GM19438 (cell line): ENCODE data around the gene KCNH3.
"Not testable (repeated sequence)": the region's sequence is repeated elsewhere in the genome, so short reads cannot be mapped to it uniquely, and the experiment has no call there.

Source experiments
- ATAC-seq: cut with Tn5 transposase; IDR thresholded peaks from one replicate; pipeline ENCODE4 v1.9.1; 2021; ENCODE audit warnings: low read depth; ENCODE audit not compliant: unreplicated experiment

KCNH3 gene

DNA sequence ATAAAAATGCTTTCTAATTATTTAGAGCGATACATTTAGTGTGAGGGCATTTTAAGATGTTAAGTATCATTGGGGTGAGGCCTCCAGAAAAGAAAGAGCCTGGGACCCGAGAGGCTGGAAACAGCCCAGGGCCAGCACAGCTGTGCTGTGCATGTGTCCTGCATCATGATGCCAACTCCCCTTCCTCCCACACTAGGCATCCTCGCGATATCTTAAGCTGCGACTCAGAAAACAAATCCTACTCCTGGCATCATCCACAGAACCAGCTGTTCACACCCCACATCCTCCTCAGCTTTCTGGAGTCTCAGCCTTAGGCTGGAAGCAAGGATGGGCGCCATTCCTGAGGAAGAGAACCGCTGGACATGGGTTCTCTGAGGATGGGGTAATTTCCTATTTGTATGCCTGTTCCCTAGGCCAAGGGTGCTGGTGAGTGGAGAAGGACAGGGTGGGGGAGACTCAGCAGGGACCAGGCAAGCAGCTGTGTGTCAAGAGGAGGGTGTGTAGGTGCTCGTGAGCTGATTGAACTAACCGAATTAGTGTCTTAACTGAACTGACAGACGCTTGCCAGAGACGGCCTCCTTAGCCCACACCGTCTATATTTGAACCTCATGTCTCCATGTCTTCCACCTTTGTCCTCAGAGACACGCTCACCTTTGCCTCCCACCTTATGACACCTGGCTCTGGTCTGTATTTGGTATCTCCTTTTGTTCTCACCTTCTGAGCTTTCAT, 44.7 kb downstream of the KCNH3 start:
- no peak for ATAC-seq

GRCh38 chr12:49584591-49584990, 45.8 kb downstream of the KCNH3 start:
- ATAC-seq: no peak

DNA sequence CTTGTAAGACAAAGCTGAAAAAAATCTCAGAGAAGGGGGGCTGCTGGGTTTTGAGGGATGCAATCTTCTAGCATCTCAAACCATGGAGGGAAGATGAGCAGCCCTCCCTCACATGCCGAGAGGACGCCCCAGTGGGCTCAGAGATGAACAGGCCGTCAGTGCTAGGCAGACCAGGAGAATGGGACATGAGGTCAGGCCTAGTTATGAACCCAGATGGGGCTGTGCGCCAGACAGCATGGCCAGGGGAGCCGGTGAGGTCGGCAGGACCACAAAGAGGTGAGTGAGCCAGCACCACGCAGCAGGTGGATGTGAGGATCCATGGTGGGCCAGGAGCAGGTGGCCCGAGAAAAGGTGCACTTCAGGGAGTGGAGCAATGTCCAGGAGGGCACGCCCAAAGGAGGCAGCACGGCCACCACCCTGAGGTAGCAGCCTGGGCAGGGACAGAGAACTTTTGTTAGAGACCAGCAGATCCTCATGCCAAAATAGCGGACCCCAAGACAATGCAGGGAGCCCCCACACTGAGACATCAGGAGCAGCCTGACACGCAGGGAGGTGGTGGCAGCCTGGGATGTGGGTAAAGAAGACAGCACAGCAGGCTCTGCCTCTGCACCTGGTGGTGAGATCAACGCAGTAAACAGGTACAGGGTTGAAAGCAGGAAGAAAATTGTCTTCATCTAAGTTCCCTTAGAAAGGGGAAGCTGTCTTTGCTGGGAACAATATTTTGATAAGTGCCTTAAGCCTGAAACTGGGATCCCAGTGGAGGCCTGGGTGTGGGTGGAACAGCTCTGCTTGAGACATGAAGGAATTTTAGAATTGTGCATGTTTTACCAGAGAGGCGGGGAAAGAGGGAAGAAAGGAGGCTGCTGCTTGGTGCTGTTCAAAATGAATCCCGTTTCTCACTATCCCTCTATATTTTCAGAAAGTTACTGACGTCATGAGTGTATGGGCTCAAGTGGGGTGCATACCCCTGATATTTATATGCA, 46.9 kb downstream of the KCNH3 start:
- ATAC-seq: no peak

GRCh38 chr12:49587174-49587908, 48.5 kb downstream of the KCNH3 start:
- no peak for ATAC-seq

GRCh38 chr12:49588281-49588680, 49.5 kb downstream of the KCNH3 start:
- no peak for ATAC-seq

- no peak for ATAC-seq
These were observed 50.1 kb downstream of the KCNH3 start for GRCh38 chr12:49588721-49589516.

DNA sequence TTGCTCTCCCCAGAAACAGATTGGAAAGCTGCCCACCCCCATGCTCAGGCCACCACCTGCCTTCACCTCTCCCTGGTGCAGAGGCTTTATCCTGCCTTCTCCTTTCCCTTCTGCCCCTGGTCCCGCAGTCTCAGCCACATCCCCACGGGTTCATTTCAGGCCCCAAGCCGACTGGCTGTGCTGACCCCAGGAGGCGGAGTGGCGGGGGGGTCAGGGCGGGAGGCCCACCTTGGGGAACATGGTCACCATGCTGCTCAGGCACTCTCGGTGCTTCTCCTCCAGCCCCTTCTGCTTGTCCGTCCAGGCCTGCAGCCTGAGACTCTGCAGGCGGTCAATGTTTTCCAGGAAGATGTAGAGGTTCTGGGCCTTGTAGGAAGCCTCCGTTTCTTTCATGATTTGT, 59.7 kb downstream of the KCNH3 start:
- no peak for ATAC-seq

- no peak for ATAC-seq
These were observed 61.1 kb downstream of the KCNH3 start for GRCh38 chr12:49599961-49600360.

DNA sequence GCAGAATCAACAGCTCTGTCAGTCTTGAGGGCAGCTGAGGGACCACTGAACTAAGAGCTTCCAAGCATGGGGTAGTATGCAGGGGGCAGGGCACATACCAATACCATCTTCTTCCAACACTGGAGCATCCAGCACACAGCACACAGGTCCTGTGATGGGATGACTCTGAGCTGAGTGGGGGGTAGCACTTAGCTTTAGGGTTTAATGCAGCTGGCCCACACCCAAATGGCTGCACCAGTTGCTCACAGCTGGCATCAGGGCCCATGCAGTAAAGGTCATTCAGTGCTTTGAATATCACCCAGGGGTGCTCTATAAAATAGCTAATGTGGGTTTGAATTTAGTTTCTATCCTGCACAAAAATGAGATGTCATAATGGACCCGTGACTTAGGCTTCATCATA, 64.9 kb downstream of the KCNH3 start:
- no peak for ATAC-seq

- no peak for ATAC-seq
These were observed 66.0 kb downstream of the KCNH3 start for GRCh38 chr12:49604856-49605255.

DNA sequence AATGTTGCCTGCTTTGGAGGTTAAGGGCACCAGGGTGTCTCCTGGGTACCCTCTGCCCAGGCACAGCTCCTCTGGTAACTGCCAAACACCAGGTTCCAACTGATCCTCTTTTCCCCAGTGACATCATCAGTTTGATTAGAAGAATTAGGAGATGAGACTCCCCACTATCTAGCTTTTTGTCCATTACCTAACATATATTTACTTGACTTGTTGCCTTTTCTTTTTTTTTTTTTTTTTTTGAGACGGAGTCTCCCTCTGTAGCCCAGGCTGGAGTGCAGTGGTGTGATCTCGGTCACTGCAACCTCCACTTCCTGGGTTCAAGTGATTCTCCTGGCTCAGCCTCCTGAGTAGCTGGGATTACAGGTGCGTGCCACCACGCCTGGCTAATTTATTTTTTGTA, 66.7 kb downstream of the KCNH3 start, which contains the start of gene FAM186B:
Gene FAM186B, minus strand, starts transcription at position 101 of the 400 bp plus-strand sequence. CDS start 162 bp downstream, outside the sequence.
- not testable (repeated sequence) for ATAC-seq
